CD14-positive monocyte (primary cell): Measurements from ENCODE around the gene SBK2. TPM values are rescaled to one million over a fixed set of nuclear protein-coding genes. Genes with fewer than 3 reads are reported as not detected.
"Not testable (repeated sequence)": the region's sequence is repeated elsewhere in the genome, so short reads cannot be mapped to it uniquely, and the experiment has no call there.

Experiments used
- DNase-seq, 3 donors: peaks; one replicate each; pipeline ENCODE4 v3.0.0-alpha.2; 2011 to 2022
- H2AFZ ChIP-seq: 2 replicates; pipeline ENCODE4 v1.6.0; 2012; ENCODE audit warnings: mild to moderate bottlenecking, low read depth, low read length, inconsistent platforms; ENCODE audit not compliant: insufficient read depth, poor library complexity, severe bottlenecking
- H3K27ac ChIP-seq, 2 donors: 1 replicate in 1 of 2; 2 replicates in 1 of 2; pipeline ENCODE4 v1.5.1; 2012 to 2013; ENCODE audit warnings: low read length in 2 of 2, control low read depth in 1 of 2, inconsistent platforms in 1 of 2, low read depth in 1 of 2, mild to moderate bottlenecking in 1 of 2
- H3K27me3 ChIP-seq, 2 donors: one replicate each; pipeline versions ENCODE4 v1.6.0 to v1.6.1; 2011 to 2013; ENCODE audit warnings: low read length in 2 of 2; ENCODE audit not compliant: control insufficient read depth in 2 of 2, insufficient read depth in 2 of 2
- H3K36me3 ChIP-seq, 2 donors: replicated peaks in 1 of 2; 1 replicate in 1 of 2; 2 replicates in 1 of 2; pipeline versions ENCODE4 v1.5.1 to v1.6.1; 2012 to 2013; ENCODE audit warnings: low read length in 2 of 2, control low read depth in 1 of 2, inconsistent platforms in 1 of 2, mild to moderate bottlenecking in 1 of 2; ENCODE audit not compliant: insufficient read depth in 2 of 2, control insufficient read depth in 1 of 2
- H3K4me1 ChIP-seq, 2 donors: 1 replicate in 1 of 2; 2 replicates in 1 of 2; pipeline versions ENCODE4 v1.5.1 to v1.6.1; 2012 to 2013; ENCODE audit warnings: low read length in 2 of 2, control low read depth in 1 of 2, inconsistent platforms in 1 of 2, mild to moderate bottlenecking in 1 of 2, moderate library complexity in 1 of 2; ENCODE audit not compliant: insufficient read depth in 2 of 2, control insufficient read depth in 1 of 2
- H3K4me2 ChIP-seq: replicated peaks from 2 replicates; pipeline ENCODE3; 2012; ENCODE audit warnings: low read length, moderate library complexity, mild to moderate bottlenecking; ENCODE audit not compliant: poor library complexity, severe bottlenecking; ENCODE audit errors: extremely low read depth
- H3K4me3 ChIP-seq, 3 experiments: fragments of 200-600 bp in 1 of 3; sonication (generic) in 1 of 3; replicated peaks in 1 of 3; 1 replicate in 2 of 3; 2 replicates in 1 of 3; pipeline ENCODE4 v1.5.1; 2011 to 2013; ENCODE audit warnings: low read length in 3 of 3, mild to moderate bottlenecking in 3 of 3, control low read depth in 2 of 3, low read depth in 2 of 3, inconsistent platforms in 1 of 3, moderate library complexity in 1 of 3
- H3K79me2 ChIP-seq: 2 replicates; pipeline ENCODE4 v1.6.0; 2012; ENCODE audit warnings: mild to moderate bottlenecking, control low read depth, inconsistent platforms, low read length, moderate library complexity; ENCODE audit not compliant: insufficient read depth
- H3K9ac ChIP-seq: 2 replicates; pipeline ENCODE4 v1.6.0; 2017; ENCODE audit warnings: low read length, mild to moderate bottlenecking; ENCODE audit not compliant: insufficient read depth, poor library complexity, severe bottlenecking
- H3K9me3 ChIP-seq, 2 donors: replicated peaks in 1 of 2; 1 replicate in 1 of 2; 2 replicates in 1 of 2; pipeline versions ENCODE4 v1.5.1 to v1.6.1; 2012 to 2013; ENCODE audit warnings: low read length in 2 of 2, control low read depth in 1 of 2; ENCODE audit not compliant: control insufficient read depth in 1 of 2, insufficient read depth in 1 of 2
- H4K20me1 ChIP-seq: 2 replicates; pipeline ENCODE4 v1.6.0; 2012; ENCODE audit warnings: mild to moderate bottlenecking, low read length, control low read depth, moderate library complexity; ENCODE audit not compliant: insufficient read depth
- H3K27ac Mint-ChIP-seq, 7 donors: one replicate each; pipeline ENCODE4 v1.8.0; 2020; ENCODE audit warnings: mild to moderate bottlenecking in 7 of 7, mixed read lengths in 7 of 7, moderate library complexity in 6 of 7, inconsistent platforms in 2 of 7
- H3K27me3 Mint-ChIP-seq, 3 donors: one replicate each; pipeline ENCODE4 v1.8.0; 2021 to 2022; ENCODE audit warnings: low read depth in 3 of 3, mild to moderate bottlenecking in 3 of 3, mixed read lengths in 3 of 3, moderate library complexity in 3 of 3, inconsistent platforms in 1 of 3
- H3K36me3 Mint-ChIP-seq, 2 donors: one replicate each; pipeline ENCODE4 v1.8.0; 2020; ENCODE audit warnings: mixed read lengths in 2 of 2, inconsistent platforms in 1 of 2, mild to moderate bottlenecking in 1 of 2
- H3K4me1 Mint-ChIP-seq: one replicate; pipeline ENCODE4 v1.8.0; 2020; ENCODE audit warnings: mild to moderate bottlenecking, mixed read lengths
- H3K4me3 Mint-ChIP-seq, 2 donors: one replicate each; pipeline ENCODE4 v1.8.0; 2020; ENCODE audit warnings: mild to moderate bottlenecking in 2 of 2, mixed read lengths in 2 of 2, moderate library complexity in 1 of 2
- H3K9me3 Mint-ChIP-seq, 7 donors: one replicate each; pipeline ENCODE4 v1.8.0; 2020 to 2022; ENCODE audit warnings: mixed read lengths in 7 of 7, mild to moderate bottlenecking in 6 of 7, moderate library complexity in 6 of 7, inconsistent platforms in 2 of 7
- CTCF ChIP-seq: fragments of 200-600 bp; IDR thresholded peaks from one replicate; pipeline ENCODE4 v1.8.0; 2022; ENCODE audit warnings: antibody characterized with exemption, mild to moderate bottlenecking
- WGBS: methylation state at CpG from one replicate; pipeline ENCODE4 v1.1.5; 2013; ENCODE audit warnings: missing lambda C conversion rate; ENCODE audit not compliant: insufficient coverage; 5-methylcytosine and 5-hydroxymethylcytosine counted together
- intact Hi-C, 2 donors: fragments of 100-400 bp; cut with micrococcal nuclease; formaldehyde crosslinking; loops; one replicate each; pipeline versions ENCODE4 v1.15.0 to v1.15.1; 2023
- polyA plus RNA-seq, 3 donors: library from polyadenylated mRNA; depleted of rRNA in 1 of 3; unstranded in 2 of 3; stranded (reverse) in 1 of 3; fragments of 300-500 nt in 2 of 3; fragments of >200 nt in 1 of 3; fragmentation: Illumina TruSeq in 2 of 3; gene quantifications; 1 replicate in 2 of 3; 2 replicates in 1 of 3; pipeline ENCODE4 v1.2.3, GENCODE V29; 2012 to 2021

SBK2 gene
- polyA plus RNA-seq, 3 donors = not detected

- no peak overlapping the region for H3K4me3 ChIP-seq
- DNase-seq = no peak
- no peak overlapping the region for H3K4me3 Mint-ChIP-seq
- H3K9ac ChIP-seq = no peak overlapping the region
- no peaks in the 10 kb centered on the region for H4K20me1 ChIP-seq
- H3K9me3 ChIP-seq = no peaks in the 10 kb centered on the region
- peaks cover 0 to 3% (median 0%) of the 10 kb centered on the region in 7 donors for H3K9me3 Mint-ChIP-seq
- no peaks in the 10 kb centered on the region for H3K4me1 ChIP-seq
- no peaks in the 10 kb centered on the region for H3K79me2 ChIP-seq
- no peak for TF ChIP-seq CTCF
- peaks cover 2% of the 10 kb centered on the region for H3K4me1 Mint-ChIP-seq
- H3K27me3 Mint-ChIP-seq = peaks cover 2 to 5% (median 2%) of the 10 kb centered on the region in 3 donors
- H3K27ac Mint-ChIP-seq = no peak overlapping the region
- H3K27me3 ChIP-seq = no peaks in the 10 kb centered on the region
- no peak overlapping the region for H3K4me2 ChIP-seq
- no peak overlapping the region for H3K27ac ChIP-seq
- no peaks in the 10 kb centered on the region for H3K36me3 Mint-ChIP-seq
- H2AFZ ChIP-seq = no peak overlapping the region
- WGBS = 95% methylated on average over 19 of the region's 22 CpGs
- intact Hi-C loops = no loop called here
- no peaks in the 10 kb centered on the region for H3K36me3 ChIP-seq
These were observed 975 bp downstream of the SBK2 start for GRCh38 chr19:55535965-55536350.

GRCh38 chr19:55535173-55535964, 1.6 kb downstream of the SBK2 start:
- Histone ChIP-seq H3K27me3 (no peaks in the 10 kb centered on the region), H2AFZ (no peak overlapping the region), H3K9me3 (no peaks in the 10 kb centered on the region), H3K9ac (no peak overlapping the region), H3K4me1 (no peaks in the 10 kb centered on the region), H3K27ac (no peak overlapping the region), H3K79me2 (no peaks in the 10 kb centered on the region), H3K4me3 (no peak overlapping the region), H3K4me2 (no peak overlapping the region), H4K20me1 (no peaks in the 10 kb centered on the region), H3K36me3 (no peaks in the 10 kb centered on the region)
- H3K36me3 Mint-ChIP-seq = no peaks in the 10 kb centered on the region
- intact Hi-C loops = no loop called here
- DNase-seq = no peak
- H3K27ac Mint-ChIP-seq = peak overlapping the region in 1 of 7 donors; percentile 35
- H3K4me3 Mint-ChIP-seq = no peak overlapping the region
- H3K4me1 Mint-ChIP-seq = peaks cover 2% of the 10 kb centered on the region
- TF ChIP-seq CTCF = no peak
- peaks cover 2 to 5% (median 2%) of the 10 kb centered on the region in 3 donors for H3K27me3 Mint-ChIP-seq
- 92% methylated on average over 9 of the region's 12 CpGs for WGBS
- peaks cover 0 to 3% (median 0%) of the 10 kb centered on the region in 7 donors for H3K9me3 Mint-ChIP-seq

GRCh38 chr19:55534280-55534679, 2.7 kb downstream of the SBK2 start:
- intact Hi-C loops, H3K36me3 ChIP-seq, H2AFZ ChIP-seq, H3K9me3 Mint-ChIP-seq, H3K4me1 Mint-ChIP-seq, H3K4me1 ChIP-seq, H3K79me2 ChIP-seq, H3K4me2 ChIP-seq, H3K4me3 ChIP-seq, H3K4me3 Mint-ChIP-seq, DNase-seq, H3K27ac Mint-ChIP-seq, H3K27ac ChIP-seq, H3K9ac ChIP-seq, H3K9me3 ChIP-seq, H3K27me3 Mint-ChIP-seq, H3K36me3 Mint-ChIP-seq, H3K27me3 ChIP-seq, H4K20me1 ChIP-seq: not testable (repeated sequence)
- over 99% methylated on average over 6 of the region's 7 CpGs for WGBS
